NB4 (cell line): ENCODE data around the gene ST3GAL5.

ENCODE experiments used
- MAX ChIP-seq: IDR thresholded peaks from 2 replicates; pipeline ENCODE4 v1.6.1; 2011; ENCODE audit warnings: low read depth, low read length
- MYC ChIP-seq: IDR thresholded peaks from 2 replicates; pipeline ENCODE4 v1.6.1; 2011; ENCODE audit warnings: low read depth, low read length
- POLR2A ChIP-seq: IDR thresholded peaks from 2 replicates; pipeline ENCODE4 v1.6.1; 2011; ENCODE audit warnings: mild to moderate bottlenecking; ENCODE audit not compliant: insufficient read length; ENCODE audit errors: extremely low read depth
- TF ChIP-seq, protein P1 (sequence below): IDR thresholded peaks from one replicate; pipeline ENCODE4 v1.5.1; 2012; ENCODE audit warnings: low read depth, low read length

- TF ChIP-seq MYC (no peak), MAX (no peak), POLR2A (no peak)
- TF ChIP-seq, protein P1, sequence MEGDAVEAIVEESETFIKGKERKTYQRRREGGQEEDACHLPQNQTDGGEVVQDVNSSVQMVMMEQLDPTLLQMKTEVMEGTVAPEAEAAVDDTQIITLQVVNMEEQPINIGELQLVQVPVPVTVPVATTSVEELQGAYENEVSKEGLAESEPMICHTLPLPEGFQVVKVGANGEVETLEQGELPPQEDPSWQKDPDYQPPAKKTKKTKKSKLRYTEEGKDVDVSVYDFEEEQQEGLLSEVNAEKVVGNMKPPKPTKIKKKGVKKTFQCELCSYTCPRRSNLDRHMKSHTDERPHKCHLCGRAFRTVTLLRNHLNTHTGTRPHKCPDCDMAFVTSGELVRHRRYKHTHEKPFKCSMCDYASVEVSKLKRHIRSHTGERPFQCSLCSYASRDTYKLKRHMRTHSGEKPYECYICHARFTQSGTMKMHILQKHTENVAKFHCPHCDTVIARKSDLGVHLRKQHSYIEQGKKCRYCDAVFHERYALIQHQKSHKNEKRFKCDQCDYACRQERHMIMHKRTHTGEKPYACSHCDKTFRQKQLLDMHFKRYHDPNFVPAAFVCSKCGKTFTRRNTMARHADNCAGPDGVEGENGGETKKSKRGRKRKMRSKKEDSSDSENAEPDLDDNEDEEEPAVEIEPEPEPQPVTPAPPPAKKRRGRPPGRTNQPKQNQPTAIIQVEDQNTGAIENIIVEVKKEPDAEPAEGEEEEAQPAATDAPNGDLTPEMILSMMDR = no peak
These were observed 17.2 kb downstream of the ST3GAL5 start for GRCh38 chr2:85871494-85872164.
